Activated B cell treated with CpG ODN at 0.5 μM for 24 hours (primary cell): ENCODE results near the gene ATP6V0E1. TPM values are rescaled to one million over a fixed set of nuclear protein-coding genes. Genes with fewer than 3 reads are reported as not detected.
A peak's percentile ranks its signal among the peaks of the same experiment; 100 is the strongest.

Source experiments
- ATAC-seq: fragments of 200-7000 bp; cut with Tn5 transposase; one replicate; pipeline ENCODE4 v1.10.0; 2021; ENCODE audit warnings: low read depth, mild to moderate bottlenecking, moderate library complexity
- CTCF ChIA-PET: fragments of 350-600 bp; sonication (Branson Sonifier 250); formaldehyde crosslinking; loops from one replicate; lab custom pipeline; 2021; ENCODE audit warnings: antibody characterized with exemption; lab: Charles Lee
- POLR2A ChIA-PET: fragments of 350-600 bp; sonication (Branson Sonifier 250); formaldehyde crosslinking; loops from one replicate; lab custom pipeline; 2021; ENCODE audit warnings: antibody characterized with exemption; lab: Charles Lee
- DNase-seq: peaks from one replicate; pipeline ENCODE4 v3.0.0; 2022
- H3K27ac Mint-ChIP-seq: one replicate; pipeline ENCODE4 v1.8.0; 2020; ENCODE audit warnings: mixed read lengths
- H3K27me3 Mint-ChIP-seq: one replicate; pipeline ENCODE4 v1.8.0; 2021; ENCODE audit warnings: mixed read lengths
- H3K36me3 Mint-ChIP-seq: one replicate; pipeline ENCODE4 v1.8.0; 2021; ENCODE audit warnings: low read depth, mixed read lengths
- H3K4me1 Mint-ChIP-seq: one replicate; pipeline ENCODE4 v1.8.0; 2021; ENCODE audit warnings: mixed read lengths
- H3K4me3 Mint-ChIP-seq: one replicate; pipeline ENCODE4 v1.8.0; 2020; ENCODE audit warnings: mild to moderate bottlenecking, mixed read lengths
- H3K9me3 Mint-ChIP-seq: one replicate; pipeline ENCODE4 v1.8.0; 2020; ENCODE audit warnings: mixed read lengths
- intact Hi-C: fragments of 100-400 bp; cut with micrococcal nuclease; formaldehyde crosslinking; loops from one replicate; pipeline ENCODE4 v1.15.1; 2024
- total RNA-seq: library from RNA; stranded (reverse); gene quantifications from 2 replicates; pipeline ENCODE4 v1.2.3, GENCODE V29; 2022
- TF ChIP-seq, protein P1 (sequence below): fragments of 200-600 bp; IDR thresholded peaks from one replicate; pipeline ENCODE4 v1.8.0; 2022; ENCODE audit warnings: antibody characterized with exemption, mild to moderate bottlenecking

ATP6V0E1 gene
- total RNA-seq, 1 donor from 2014 or later = 191 TPM

DNA sequence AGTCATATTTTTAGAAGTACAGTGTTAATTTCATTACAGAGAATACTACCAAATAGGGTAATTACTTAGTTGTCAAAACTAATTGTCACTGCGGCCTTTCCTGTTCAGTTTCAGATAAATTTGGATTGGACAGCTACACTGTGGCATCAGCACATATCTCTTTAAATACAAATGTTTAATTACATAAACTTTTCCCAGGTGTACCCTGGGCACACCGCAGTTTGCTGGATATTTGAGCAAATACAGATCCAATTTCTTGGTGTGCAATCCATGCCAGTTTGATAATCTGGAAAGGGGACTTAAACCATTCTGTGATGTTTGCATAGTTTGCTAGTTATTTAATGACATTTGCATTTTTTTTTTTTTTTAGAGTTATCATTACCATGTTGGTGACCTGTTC is 10.8 kb downstream of the ATP6V0E1 start:
- Mint-ChIP-seq H3K9me3 (no peaks in the 10 kb centered on the region), H3K36me3 (peaks cover 74% of the 10 kb centered on the region), H3K27me3 (no peaks in the 10 kb centered on the region), H3K4me3 (no peak overlapping the region), H3K27ac (no peak overlapping the region), H3K4me1 (peaks cover 21% of the 10 kb centered on the region)
- intact Hi-C loops = no loop called here
- POLR2A ChIA-PET = interaction anchor here (2.8 kb wide), 1 partner anchor 11 kb away, joined by 10 read pairs; the partner anchor contains the start of gene ATP6V0E1
- TF ChIP-seq, protein P1, sequence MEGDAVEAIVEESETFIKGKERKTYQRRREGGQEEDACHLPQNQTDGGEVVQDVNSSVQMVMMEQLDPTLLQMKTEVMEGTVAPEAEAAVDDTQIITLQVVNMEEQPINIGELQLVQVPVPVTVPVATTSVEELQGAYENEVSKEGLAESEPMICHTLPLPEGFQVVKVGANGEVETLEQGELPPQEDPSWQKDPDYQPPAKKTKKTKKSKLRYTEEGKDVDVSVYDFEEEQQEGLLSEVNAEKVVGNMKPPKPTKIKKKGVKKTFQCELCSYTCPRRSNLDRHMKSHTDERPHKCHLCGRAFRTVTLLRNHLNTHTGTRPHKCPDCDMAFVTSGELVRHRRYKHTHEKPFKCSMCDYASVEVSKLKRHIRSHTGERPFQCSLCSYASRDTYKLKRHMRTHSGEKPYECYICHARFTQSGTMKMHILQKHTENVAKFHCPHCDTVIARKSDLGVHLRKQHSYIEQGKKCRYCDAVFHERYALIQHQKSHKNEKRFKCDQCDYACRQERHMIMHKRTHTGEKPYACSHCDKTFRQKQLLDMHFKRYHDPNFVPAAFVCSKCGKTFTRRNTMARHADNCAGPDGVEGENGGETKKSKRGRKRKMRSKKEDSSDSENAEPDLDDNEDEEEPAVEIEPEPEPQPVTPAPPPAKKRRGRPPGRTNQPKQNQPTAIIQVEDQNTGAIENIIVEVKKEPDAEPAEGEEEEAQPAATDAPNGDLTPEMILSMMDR = no peak
- ATAC-seq (no peak), DNase-seq (no peak)
- CTCF ChIA-PET = no interaction called here

DNA sequence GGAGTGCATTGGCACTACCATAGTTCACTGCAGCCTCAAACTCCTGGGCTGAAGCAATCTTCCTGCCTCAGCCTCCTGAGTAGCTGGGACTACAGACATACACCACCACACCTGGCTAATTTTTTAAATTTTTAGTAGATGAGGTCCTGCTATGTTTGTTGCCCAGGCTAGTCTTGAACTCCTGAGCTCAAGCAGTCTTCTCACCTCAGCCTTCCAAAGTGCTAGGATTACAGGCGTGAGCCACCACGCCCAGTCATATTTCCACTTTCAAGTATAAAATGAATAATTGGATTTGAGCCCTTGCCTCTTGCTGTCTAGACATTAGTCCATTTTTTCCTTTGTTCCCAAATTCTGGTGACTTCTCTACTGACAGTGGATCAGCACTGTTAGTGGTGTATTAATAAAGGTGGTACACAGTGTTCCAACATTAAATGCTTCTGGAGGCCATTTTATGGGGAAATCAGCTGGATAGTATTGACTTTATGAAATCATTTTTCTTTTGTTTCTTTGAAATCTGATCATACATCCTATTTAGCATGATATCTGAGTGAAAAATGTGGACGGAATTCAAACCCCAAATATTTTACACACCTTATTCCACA is 15.9 kb downstream of the ATP6V0E1 start:
- H3K4me1 Mint-ChIP-seq = peaks cover 52% of the 10 kb centered on the region
- TF ChIP-seq, protein P1 = no peak
- no peak overlapping the region for H3K4me3 Mint-ChIP-seq
- POLR2A ChIA-PET = interaction anchor here (2.0 kb wide), 1 partner anchor 15 kb away, joined by 8 read pairs; the partner anchor contains the start of gene ATP6V0E1
- intact Hi-C loops = no loop called here
- CTCF ChIA-PET = no interaction called here
- H3K27ac Mint-ChIP-seq = no peak overlapping the region
- H3K27me3 Mint-ChIP-seq = no peaks in the 10 kb centered on the region
- no peaks in the 10 kb centered on the region for H3K9me3 Mint-ChIP-seq
- DNase-seq (no peak), ATAC-seq (no peak)
- H3K36me3 Mint-ChIP-seq = peaks cover 74% of the 10 kb centered on the region

GRCh38 chr5:172999974-173000373 is 16.4 kb downstream of the ATP6V0E1 start:
- H3K4me1 Mint-ChIP-seq = peaks cover 57% of the 10 kb centered on the region
- H3K9me3 Mint-ChIP-seq = no peaks in the 10 kb centered on the region
- TF ChIP-seq, protein P1 = no peak
- H3K36me3 Mint-ChIP-seq = peaks cover 70% of the 10 kb centered on the region
- ChIA-PET CTCF (no interaction called here), POLR2A (no interaction called here)
- no peaks in the 10 kb centered on the region for H3K27me3 Mint-ChIP-seq
- no peak overlapping the region for H3K27ac Mint-ChIP-seq
- DNase-seq (no peak), ATAC-seq (no peak)
- intact Hi-C loops = loop anchor here (2.0 kb wide), 1 partner anchor 15 kb away; no protein-coding TSS in a partner anchor
- H3K4me3 Mint-ChIP-seq = no peak overlapping the region

DNA sequence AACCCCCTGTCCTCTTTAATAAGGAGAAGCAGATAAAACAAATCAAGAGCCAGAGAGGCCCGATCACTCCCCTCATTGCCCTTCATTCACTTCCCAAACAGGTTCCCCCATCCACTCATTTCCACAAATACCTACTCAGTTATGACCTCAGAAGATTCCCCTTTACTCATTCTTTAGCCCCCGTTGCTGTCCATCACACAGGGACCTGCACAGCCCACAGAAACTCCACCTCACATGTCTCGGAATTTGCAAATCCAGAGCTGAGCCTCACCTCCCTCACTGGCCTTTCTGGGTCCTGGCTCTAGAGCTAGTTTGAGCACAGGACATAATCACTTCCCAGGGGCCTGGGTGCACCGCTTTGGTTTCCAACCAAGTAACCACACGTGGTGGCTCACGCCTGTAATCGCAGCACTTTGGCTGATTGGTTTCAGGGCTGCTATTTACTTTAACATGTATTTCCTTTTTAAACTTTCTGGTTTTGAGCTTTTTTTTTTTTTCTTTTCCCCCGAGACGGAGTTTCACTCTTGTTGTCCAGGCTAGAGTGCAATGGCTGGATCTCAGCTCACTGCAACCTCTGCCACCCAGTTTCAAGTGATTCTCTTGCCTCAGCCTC is 17.8 kb downstream of the ATP6V0E1 start:
- ATAC-seq = no peak

GRCh38 chr5:173003360-173003759 is 19.8 kb downstream of the ATP6V0E1 start:
- no peak overlapping the region for H3K4me3 Mint-ChIP-seq

More for the DNA sequence above, 17.8 kb downstream of the ATP6V0E1 start:
- H3K36me3 Mint-ChIP-seq = peaks cover 61% of the 10 kb centered on the region
- TF ChIP-seq, protein P1 = no peak
- H3K27ac Mint-ChIP-seq = peak overlapping the region; percentile 62
- H3K4me3 Mint-ChIP-seq = peak overlapping the region; percentile 36
- no peak for DNase-seq
- peaks cover 62% of the 10 kb centered on the region for H3K4me1 Mint-ChIP-seq
- intact Hi-C loops = loop anchor here (2.0 kb wide), 1 partner anchor 17 kb away; no protein-coding TSS in a partner anchor
- H3K27me3 Mint-ChIP-seq = no peaks in the 10 kb centered on the region
- POLR2A ChIA-PET = interaction anchor here (0.6 to 0.9 kb wide), 3 partner anchors 17 to 41 kb away, joined by 3 to 5 read pairs (median 3); partner anchors contain the start of gene ATP6V0E1
- CTCF ChIA-PET = no interaction called here
- no peaks in the 10 kb centered on the region for H3K9me3 Mint-ChIP-seq

More at GRCh38 chr5:173003360-173003759, 19.8 kb downstream of the ATP6V0E1 start:
- DNase-seq (no peak), ATAC-seq (no peak)
- TF ChIP-seq, protein P1 = no peak
- H3K36me3 Mint-ChIP-seq = peaks cover 47% of the 10 kb centered on the region
- H3K4me1 Mint-ChIP-seq = peaks cover 76% of the 10 kb centered on the region
- no peaks in the 10 kb centered on the region for H3K9me3 Mint-ChIP-seq
- ChIA-PET POLR2A (no interaction called here), CTCF (no interaction called here)
- intact Hi-C loops = no loop called here
- H3K27ac Mint-ChIP-seq = no peak overlapping the region
- H3K27me3 Mint-ChIP-seq = no peaks in the 10 kb centered on the region
